ENCODE measurements around the gene SIX3.

DNA sequence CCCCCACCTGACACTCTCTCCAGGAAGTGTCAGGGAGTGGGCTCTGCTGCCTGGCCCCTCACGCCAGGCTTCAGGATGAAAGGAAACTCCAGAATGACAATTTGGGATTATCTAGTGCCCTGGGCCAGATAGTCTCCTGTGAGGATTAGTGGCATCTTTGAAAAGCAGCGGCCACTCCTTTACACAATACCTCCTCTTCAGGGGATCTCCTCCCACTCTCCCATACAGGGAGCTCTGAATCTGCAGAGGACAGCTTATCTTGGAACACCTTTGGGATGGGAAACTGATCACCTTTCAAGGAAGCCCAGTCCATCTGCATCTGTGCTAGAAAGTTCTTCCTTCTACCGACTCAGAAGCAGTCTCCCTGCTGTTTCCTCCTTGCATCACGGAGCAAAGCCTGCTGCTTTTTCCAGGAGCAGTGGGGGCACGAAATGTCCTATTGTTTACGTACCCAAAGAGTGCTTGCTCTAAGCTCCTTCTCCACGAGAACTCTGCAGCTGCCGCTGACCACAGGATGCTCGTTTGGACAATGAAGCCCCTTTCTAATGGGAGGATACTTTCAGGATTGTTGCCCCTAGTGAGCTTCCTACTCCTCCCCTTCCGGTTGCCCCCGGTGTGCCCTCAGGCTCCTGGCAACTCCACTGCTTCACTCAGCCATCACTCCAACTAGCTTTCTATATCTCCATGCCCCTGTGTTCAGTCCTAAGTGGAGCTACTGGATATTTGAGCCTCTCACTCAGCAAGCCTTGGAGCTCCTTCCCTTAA, 31.5 kb downstream of the SIX3 start:
- TF ChIP-seq EZH2 (IDR thresholded peaks at IDR 0.05; ENCODE audit: borderline replicate concordance, insufficient read depth, low read depth, low read length, poor library complexity, severe bottlenecking): no peak
- TF ChIP-seq, protein P1, sequence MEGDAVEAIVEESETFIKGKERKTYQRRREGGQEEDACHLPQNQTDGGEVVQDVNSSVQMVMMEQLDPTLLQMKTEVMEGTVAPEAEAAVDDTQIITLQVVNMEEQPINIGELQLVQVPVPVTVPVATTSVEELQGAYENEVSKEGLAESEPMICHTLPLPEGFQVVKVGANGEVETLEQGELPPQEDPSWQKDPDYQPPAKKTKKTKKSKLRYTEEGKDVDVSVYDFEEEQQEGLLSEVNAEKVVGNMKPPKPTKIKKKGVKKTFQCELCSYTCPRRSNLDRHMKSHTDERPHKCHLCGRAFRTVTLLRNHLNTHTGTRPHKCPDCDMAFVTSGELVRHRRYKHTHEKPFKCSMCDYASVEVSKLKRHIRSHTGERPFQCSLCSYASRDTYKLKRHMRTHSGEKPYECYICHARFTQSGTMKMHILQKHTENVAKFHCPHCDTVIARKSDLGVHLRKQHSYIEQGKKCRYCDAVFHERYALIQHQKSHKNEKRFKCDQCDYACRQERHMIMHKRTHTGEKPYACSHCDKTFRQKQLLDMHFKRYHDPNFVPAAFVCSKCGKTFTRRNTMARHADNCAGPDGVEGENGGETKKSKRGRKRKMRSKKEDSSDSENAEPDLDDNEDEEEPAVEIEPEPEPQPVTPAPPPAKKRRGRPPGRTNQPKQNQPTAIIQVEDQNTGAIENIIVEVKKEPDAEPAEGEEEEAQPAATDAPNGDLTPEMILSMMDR (IDR thresholded peaks at IDR 0.05): no peak

Data from B cell (primary cell).